Panc1 (cell line): Measurements from ENCODE around the gene TRAPPC1. TPM values are rescaled to one million over a fixed set of nuclear protein-coding genes. Genes with fewer than 3 reads are reported as not detected.

Experiments
- ATAC-seq: fragments of 200-7000 bp; cut with Tn5 transposase; 2 replicates; pipeline ENCODE4 v1.9.1; 2020; ENCODE audit warnings: mild to moderate bottlenecking, moderate library complexity
- BruUV-seq: library from RNA; stranded (reverse); fragments of 400-500 nt; replicated peaks from 2 replicates; lab custom pipeline; 2021; lab: Mats Ljungman, UMichigan
- CTCF ChIA-PET: fragments of 300-600 bp; sonication (Branson Sonifier 250); formaldehyde crosslinking; loops from one replicate; lab custom pipeline; 2022; ENCODE audit warnings: antibody characterized with exemption; lab: Charles Lee
- POLR2A ChIA-PET: fragments of 300-600 bp; sonication (Branson Sonifier 250); formaldehyde crosslinking; loops from one replicate; lab custom pipeline; 2022; ENCODE audit warnings: antibody characterized with exemption; lab: Charles Lee
- DNase-seq: peaks from one replicate; pipeline ENCODE4 v3.0.0-alpha.2; 2010; ENCODE audit warnings: low read depth, low spot score
- H3K27ac ChIP-seq: 2 replicates; pipeline ENCODE4 v1.5.1; 2011; ENCODE audit warnings: mild to moderate bottlenecking, low read length, inconsistent platforms
- H3K27me3 ChIP-seq: fragments of 200-500 bp; sonication (Bioruptor generic); 2 replicates; pipeline ENCODE4 v1.6.0; 2014; ENCODE audit warnings: low read length, inconsistent platforms; ENCODE audit not compliant: control insufficient read depth, insufficient read depth
- H3K36me3 ChIP-seq: fragments of 200-500 bp; sonication (Bioruptor generic); 2 replicates; pipeline ENCODE4 v1.5.1; 2014; ENCODE audit warnings: inconsistent platforms, mild to moderate bottlenecking, low read length, moderate library complexity; ENCODE audit not compliant: control insufficient read depth, insufficient read depth
- H3K4me1 ChIP-seq: 2 replicates; pipeline ENCODE4 v1.5.1; 2011; ENCODE audit warnings: inconsistent platforms, mild to moderate bottlenecking, low read length, moderate library complexity; ENCODE audit not compliant: control insufficient read depth, insufficient read depth
- H3K4me3 ChIP-seq, 2 experiments: 2 replicates each; pipeline ENCODE4 v1.5.1; 2011 to 2012; ENCODE audit warnings: low read depth in 2 of 2, low read length in 2 of 2, mild to moderate bottlenecking in 2 of 2, inconsistent platforms in 1 of 2, moderate library complexity in 1 of 2
- H3K9me3 ChIP-seq: fragments of 200-500 bp; sonication (Bioruptor generic); 2 replicates; pipeline ENCODE4 v1.5.1; 2014; ENCODE audit warnings: low read depth, mild to moderate bottlenecking, inconsistent platforms, low read length, moderate library complexity; ENCODE audit not compliant: control insufficient read depth, insufficient read depth
- CTCF ChIP-seq: fragments of 450-650 bp; IDR thresholded peaks from 2 replicates; pipeline ENCODE4 v1.5.1; 2017; ENCODE audit warnings: mild to moderate bottlenecking
- POLR2AphosphoS5 ChIP-seq: IDR thresholded peaks from 2 replicates; pipeline ENCODE4 v1.6.1; 2012; ENCODE audit warnings: mild to moderate bottlenecking, low read depth, low read length, moderate library complexity
- REST ChIP-seq, 2 experiments: IDR thresholded peaks; 2 replicates each; pipeline ENCODE4 v1.6.1; 2011 to 2012; ENCODE audit warnings: low read depth in 2 of 2, control low read depth in 1 of 2, low read length in 1 of 2, mild to moderate bottlenecking in 1 of 2, moderate library complexity in 1 of 2; ENCODE audit not compliant: insufficient read depth in 1 of 2
- SIN3A ChIP-seq: IDR thresholded peaks from 2 replicates; pipeline ENCODE4 v1.6.1; 2012; ENCODE audit warnings: low read depth, mild to moderate bottlenecking, low read length, moderate library complexity, borderline replicate concordance; ENCODE audit not compliant: insufficient read depth
- TCF7L2 ChIP-seq: IDR thresholded peaks from 2 replicates; pipeline ENCODE4 v1.6.1; 2011; ENCODE audit warnings: mild to moderate bottlenecking, low read depth, low read length, inconsistent platforms
- in situ Hi-C: cut with HindIII; loops from 2 replicates; pipeline ENCODE4 v1.10.0; 2016; ENCODE audit warnings: low sequenced_read_pairs, low pct_unique_long_range_greater_than_20kb
- intact Hi-C: fragments of 100-400 bp; cut with micrococcal nuclease; formaldehyde crosslinking; loops from one replicate; pipeline ENCODE4 v1.10.0; 2022; ENCODE audit not compliant: unreplicated experiment
- total RNA-seq: library from RNA; stranded (reverse); gene quantifications from one replicate; pipeline ENCODE4 v1.2.1, GENCODE V29; 2021; ENCODE audit not compliant: unreplicated experiment

TRAPPC1 gene
- total RNA-seq, 1 experiment from 2014 or later: 154 TPM

- CTCF ChIA-PET: no interaction called here
Observed at GRCh38 chr17:7945651-7946050, 13.9 kb upstream of the TRAPPC1 start.

GRCh38 chr17:7944326-7944725 lies 12.6 kb upstream of the TRAPPC1 start:
- TF ChIP-seq CTCF (no peak), TCF7L2 (no peak)
- no peak for ATAC-seq

More at GRCh38 chr17:7945651-7946050, 13.9 kb upstream of the TRAPPC1 start:
- in situ Hi-C loops (no loop called here), intact Hi-C loops (no loop called here)
- H3K4me3 ChIP-seq: no peak overlapping the region
- no peaks in the 10 kb centered on the region for H3K9me3 ChIP-seq
- H3K4me1 ChIP-seq: no peaks in the 10 kb centered on the region
- POLR2A ChIA-PET: no interaction called here
- no TSS peak for BruUV-seq
- ATAC-seq (no peak), DNase-seq (no peak)
- H3K27me3 ChIP-seq: no peaks in the 10 kb centered on the region
- peaks cover 18% of the 10 kb centered on the region for H3K36me3 ChIP-seq
- TF ChIP-seq TCF7L2 (no peak), CTCF (no peak), POLR2AphosphoS5 (no peak), SIN3A (no peak), REST (IDR thresholded peaks at IDR 0.05; ENCODE audit: insufficient read depth in 1 of 2, low read depth in 2 of 2, low read length in 1 of 2) (no peak)
- no peak overlapping the region for H3K27ac ChIP-seq

More at GRCh38 chr17:7944326-7944725, 12.6 kb upstream of the TRAPPC1 start:
- Histone ChIP-seq H3K4me3 (no peak overlapping the region), H3K9me3 (no peaks in the 10 kb centered on the region), H3K36me3 (peaks cover 22% of the 10 kb centered on the region), H3K4me1 (no peaks in the 10 kb centered on the region), H3K27ac (no peak overlapping the region), H3K27me3 (no peaks in the 10 kb centered on the region)
- in situ Hi-C loops: no loop called here
- ChIA-PET POLR2A (no interaction called here), CTCF (no interaction called here)
- intact Hi-C loops: no loop called here
- DNase-seq: no peak
- BruUV-seq: no TSS peak
